ENCODE results near the gene NSUN2.

Gene NSUN2

GRCh38 chr5:6644794-6645241 is 12.0 kb upstream of the NSUN2 start:
- no peak for DNase-seq (ENCODE audit: low spot score)

GRCh38 chr5:6642655-6643054 is 9.8 kb upstream of the NSUN2 start:
- no peak for DNase-seq (ENCODE audit: low spot score)

- DNase-seq (ENCODE audit: low spot score), result no peak
Measured at GRCh38 chr5:6638236-6638635, 5.4 kb upstream of the NSUN2 start.

- no peak for DNase-seq (ENCODE audit: low spot score)
Measured at GRCh38 chr5:6637590-6637989, 4.7 kb upstream of the NSUN2 start.

- no peak for DNase-seq (ENCODE audit: low spot score)
Measured at GRCh38 chr5:6637022-6637421, 4.2 kb upstream of the NSUN2 start.

GRCh38 chr5:6636293-6636692 is 3.4 kb upstream of the NSUN2 start:
- DNase-seq (ENCODE audit: low spot score), result no peak

- no peak for DNase-seq (ENCODE audit: low spot score)
Measured at GRCh38 chr5:6634788-6635430, 2.1 kb upstream of the NSUN2 start.

GRCh38 chr5:6634306-6634705 is 1.5 kb upstream of the NSUN2 start:
- no peak for DNase-seq (ENCODE audit: low spot score)

GRCh38 chr5:6633469-6634245 is 813 bp upstream of the NSUN2 start:
- peak; percentile 28 for DNase-seq (ENCODE audit: low spot score)

GRCh38 chr5:6632324-6632887 is 438 bp downstream of the NSUN2 start:
- DNase-seq (ENCODE audit: low spot score), result no peak

GRCh38 chr5:6631441-6631840 is 1.4 kb downstream of the NSUN2 start:
- DNase-seq (ENCODE audit: low spot score), result peak; percentile 11

GRCh38 chr5:6626508-6626907 is 6.3 kb downstream of the NSUN2 start:
- DNase-seq (ENCODE audit: low spot score), result no peak

GRCh38 chr5:6623941-6624340 is 8.9 kb downstream of the NSUN2 start:
- no peak for DNase-seq (ENCODE audit: low spot score)

GRCh38 chr5:6623228-6623627 is 9.6 kb downstream of the NSUN2 start:
- no peak for DNase-seq (ENCODE audit: low spot score)

GRCh38 chr5:6616632-6617031 is 16.2 kb downstream of the NSUN2 start:
- DNase-seq (ENCODE audit: low spot score), result no peak

- no peak for DNase-seq (ENCODE audit: low spot score)
Measured at GRCh38 chr5:6615034-6615815, 17.6 kb downstream of the NSUN2 start.

- no peak for DNase-seq (ENCODE audit: low spot score)
Measured at GRCh38 chr5:6611334-6612256, 21.2 kb downstream of the NSUN2 start.

GRCh38 chr5:6608016-6608415 is 24.8 kb downstream of the NSUN2 start:
- DNase-seq (ENCODE audit: low spot score), result no peak

- no peak for DNase-seq (ENCODE audit: low spot score)
Measured at GRCh38 chr5:6607559-6607936, 25.3 kb downstream of the NSUN2 start.

GRCh38 chr5:6606884-6607558 is 25.8 kb downstream of the NSUN2 start:
- DNase-seq (ENCODE audit: low spot score), result no peak

GRCh38 chr5:6604946-6605345 is 27.9 kb downstream of the NSUN2 start:
- DNase-seq (ENCODE audit: low spot score), result no peak
